Measurements from ENCODE around the gene PGP.

Gene PGP

DNA sequence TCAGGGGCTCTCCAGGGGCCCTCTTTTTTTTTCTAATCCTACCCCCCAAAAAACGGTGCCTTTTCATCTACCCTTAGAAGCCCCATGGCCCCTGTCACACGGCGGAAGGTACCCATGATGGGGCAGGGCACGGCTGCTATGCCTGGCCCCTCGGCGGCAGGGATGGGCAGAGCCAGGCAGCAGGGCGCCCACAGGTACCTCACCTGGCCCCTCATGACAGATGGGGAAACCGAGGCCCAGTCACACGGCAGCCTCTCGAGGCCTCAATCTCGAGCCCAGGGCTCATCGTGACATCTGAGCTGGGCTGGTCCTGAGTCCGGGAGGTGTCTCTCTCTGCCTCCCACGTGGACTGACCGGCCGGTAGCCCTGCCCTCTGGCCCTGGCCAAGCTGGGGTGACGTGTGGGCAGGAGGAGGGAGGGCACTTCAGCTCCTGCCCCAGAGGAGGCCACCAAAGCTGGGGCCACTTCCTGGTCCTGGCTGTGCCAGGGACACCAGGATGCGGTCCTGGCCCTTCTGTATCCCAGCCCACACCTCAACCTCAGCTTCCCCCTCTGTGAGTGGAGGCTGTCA, 47.5 kb downstream of the PGP start:
- no peak for DNase-seq (ENCODE audit: extremely low read depth in 1 of 2, low read depth in 1 of 2)

GRCh38 chr16:2166263-2167067, 48.2 kb downstream of the PGP start:
- no peak for DNase-seq (ENCODE audit: extremely low read depth in 1 of 2, low read depth in 1 of 2)

DNA sequence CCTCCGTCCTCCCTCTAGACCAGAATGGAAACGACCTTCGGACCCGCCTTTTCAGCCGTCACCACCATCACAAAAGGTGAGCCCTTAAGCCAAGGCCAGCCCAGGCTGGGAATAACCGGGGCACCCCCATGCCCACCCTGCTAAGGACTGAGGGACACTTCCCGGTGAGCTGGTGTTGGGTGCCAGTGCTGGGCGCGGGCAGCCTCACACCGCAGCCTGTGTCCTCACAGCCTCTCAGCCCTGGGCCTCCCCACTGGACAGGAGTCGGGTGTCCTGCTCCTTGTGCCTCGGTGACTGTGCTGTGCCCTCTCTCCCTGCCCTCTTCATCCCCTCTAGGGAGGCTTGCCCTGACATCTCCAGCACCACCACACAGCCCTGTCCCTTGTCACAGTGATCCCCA, 48.8 kb downstream of the PGP start:
- no peak for DNase-seq (ENCODE audit: extremely low read depth in 1 of 2, low read depth in 1 of 2)

DNA sequence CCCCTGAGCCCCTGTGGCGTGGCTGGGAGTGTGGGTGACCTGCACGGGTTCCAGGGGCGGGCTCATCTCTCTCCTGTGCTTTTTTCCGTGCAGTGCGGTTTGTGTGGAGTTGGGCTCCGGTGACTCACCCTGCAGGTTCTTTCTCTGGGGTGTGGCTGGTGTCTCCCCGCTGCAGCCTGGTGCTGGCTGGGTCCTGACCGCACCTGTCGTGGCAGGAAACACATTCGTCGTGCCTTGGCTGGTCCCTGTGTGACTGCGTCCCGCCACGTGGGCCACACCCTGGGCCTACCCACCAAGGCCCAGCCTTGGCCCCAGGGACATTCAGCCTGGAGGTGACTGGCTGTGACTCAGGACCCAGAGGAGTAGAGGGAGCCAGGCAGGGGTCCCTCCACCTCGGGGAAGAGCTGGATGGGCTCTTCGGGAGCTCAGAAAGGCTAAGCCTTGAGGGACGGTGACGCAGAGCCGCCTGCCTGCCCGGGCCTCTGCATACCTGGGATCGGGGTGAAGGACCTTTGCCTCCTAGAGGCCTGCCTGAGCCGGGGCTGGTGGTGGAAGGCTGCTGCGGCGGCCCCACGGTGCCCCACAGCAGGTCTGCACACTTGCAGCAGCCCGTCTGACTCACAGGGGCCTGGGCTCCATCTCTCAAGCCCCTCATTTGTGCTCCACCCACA, 51.3 kb downstream of the PGP start:
- no peak for DNase-seq (ENCODE audit: extremely low read depth in 1 of 2, low read depth in 1 of 2)

DNA sequence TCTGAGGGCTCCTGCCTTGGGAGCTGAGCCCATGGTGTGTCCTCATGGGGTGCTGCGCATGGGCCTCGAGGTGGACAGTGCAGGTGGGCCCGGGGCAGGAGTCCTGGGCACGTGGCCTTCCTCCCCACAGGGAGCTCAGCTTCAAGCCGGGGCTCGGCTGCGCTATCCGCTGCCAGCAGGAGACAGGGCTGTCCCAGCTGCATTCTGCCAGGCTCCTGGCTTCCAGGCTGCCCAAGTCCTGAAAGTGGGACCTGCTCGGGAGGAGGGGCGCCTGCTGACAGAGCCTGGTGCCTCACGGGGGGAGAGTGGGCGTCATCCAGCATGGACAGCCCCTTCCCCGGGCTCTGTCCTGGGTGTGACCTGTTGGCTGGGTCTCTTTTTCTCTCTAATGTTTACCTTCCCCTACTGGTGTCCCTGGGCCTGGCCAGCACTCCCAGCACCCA, 51.9 kb downstream of the PGP start:
- DNase-seq (ENCODE audit: extremely low read depth in 1 of 2, low read depth in 1 of 2), result no peak

- no peak for DNase-seq (ENCODE audit: extremely low read depth in 1 of 2, low read depth in 1 of 2)
These were observed 52.7 kb downstream of the PGP start for GRCh38 chr16:2161911-2162310.

All from activated CD8-positive, alpha-beta memory T cell treated with anti-CD3 and anti-CD28 coated beads for 1 hour (primary cell).